HepG2 (cell line): ENCODE measurements around the gene ANKRD39. TPM values are rescaled to one million over a fixed set of nuclear protein-coding genes. Genes with fewer than 3 reads are reported as not detected.

Experiments used
- ARID5B ChIP-seq: IDR thresholded peaks from 2 replicates; pipeline ENCODE4 v1.4.0; 2020; ENCODE audit warnings: mild to moderate bottlenecking, missing genetic modification reagents
- CSRNP2 ChIP-seq: sonication (generic); formaldehyde crosslinking; conservative IDR thresholded peaks from 2 replicates; pipeline ENCODE4 v1.8.0; 2022; ENCODE audit warnings: low read depth, missing genetic modification reagents
- DRAP1 ChIP-seq: IDR thresholded peaks from 2 replicates; pipeline ENCODE4 v1.6.1; 2016; ENCODE audit warnings: missing genetic modification reagents, missing compliant biosample characterization
- EED ChIP-seq: sonication (generic); formaldehyde crosslinking; IDR thresholded peaks from 2 replicates; pipeline ENCODE4 v1.5.0; 2020; ENCODE audit warnings: mild to moderate bottlenecking, missing genetic modification reagents
- GPN1 ChIP-seq: sonication (generic); formaldehyde crosslinking; IDR thresholded peaks from 2 replicates; pipeline ENCODE4 v1.5.1; 2020; ENCODE audit warnings: missing genetic modification reagents, borderline replicate concordance
- HOXA7 ChIP-seq: sonication (generic); formaldehyde crosslinking; IDR thresholded peaks from 2 replicates; pipeline ENCODE4 v1.8.1; 2022; ENCODE audit warnings: mild to moderate bottlenecking, missing genetic modification reagents, moderate library complexity
- MBNL3 ChIP-seq: fragments of 250-450 bp; sonication (Bioruptor Pico); conservative IDR thresholded peaks from 2 replicates; pipeline ENCODE4 v1.8.0; 2022; ENCODE audit warnings: mild to moderate bottlenecking, inconsistent platforms
- MLLT10 ChIP-seq: sonication (generic); formaldehyde crosslinking; IDR thresholded peaks from 2 replicates; pipeline ENCODE4 v1.4.0; 2020; ENCODE audit warnings: missing genetic modification reagents
- SAFB2 ChIP-seq: sonication (generic); formaldehyde crosslinking; IDR thresholded peaks from 2 replicates; pipeline ENCODE4 v1.5.1; 2020; ENCODE audit warnings: missing genetic modification reagents, low read depth, mild to moderate bottlenecking, borderline replicate concordance
- SP2 ChIP-seq: sonication (generic); formaldehyde crosslinking; IDR thresholded peaks from 2 replicates; pipeline ENCODE4 v1.5.1; 2020; ENCODE audit warnings: mild to moderate bottlenecking, missing genetic modification reagents
- THYN1 ChIP-seq: sonication (generic); formaldehyde crosslinking; IDR thresholded peaks from 2 replicates; pipeline ENCODE4 v1.8.1; 2023; ENCODE audit warnings: low read depth, mild to moderate bottlenecking, moderate library complexity, missing genetic modification reagents, borderline replicate concordance
- ZNF660 ChIP-seq: sonication (generic); formaldehyde crosslinking; IDR thresholded peaks from 2 replicates; pipeline ENCODE4 v1.5.1; 2020; ENCODE audit warnings: mild to moderate bottlenecking, low read depth, missing genetic modification reagents, borderline replicate concordance
- ZNF792 ChIP-seq: IDR thresholded peaks from 2 replicates; pipeline ENCODE4 v1.6.1; 2016
- ZNF816 ChIP-seq: sonication (generic); formaldehyde crosslinking; IDR thresholded peaks from 2 replicates; pipeline ENCODE4 v1.8.0; 2022; ENCODE audit warnings: missing genetic modification reagents, mild to moderate bottlenecking, borderline replicate concordance
- ZUFSP ChIP-seq: sonication (generic); formaldehyde crosslinking; IDR thresholded peaks from 2 replicates; pipeline ENCODE4 v1.9.0; 2021; ENCODE audit warnings: missing genetic modification reagents, mild to moderate bottlenecking, borderline replicate concordance
- polyA plus RNA-seq, 8 experiments: library from polyadenylated mRNA; depleted of rRNA in 3 of 8; stranded (reverse) in 7 of 8; unstranded in 1 of 8; fragments of >200 nt; fragmentation: Illumina TruSeq in 4 of 8; extraction: Trizol in 4 of 8; gene quantifications; 2 replicates each; pipeline versions ENCODE4 v1.2.1 to v1.2.3, GENCODE V29; 2011 to 2016; ENCODE audit warnings: low read depth in 4 of 8, missing spikeins in 1 of 8, mixed read lengths in 1 of 8; ENCODE audit not compliant: insufficient read depth in 1 of 8
- total RNA-seq, 5 experiments: library from RNA; depleted of rRNA; stranded (reverse); fragments of >200 nt; fragmentation: Illumina TruSeq; extraction: Trizol; gene quantifications; 2 replicates each; pipeline ENCODE4 v1.2.3, GENCODE V29; 2016; ENCODE audit warnings: low read depth in 1 of 5

Gene ANKRD39
- total and polyA plus RNA-seq, 2 of the 13 experiments (the other 11 are each of a cell fraction or from before 2014, with no cell fraction given), result 23.2 to 24.8 TPM

- TF ChIP-seq ZUFSP, result no peak
- TF ChIP-seq EED, result peak; percentile 89
- peak; percentile 89 for TF ChIP-seq GPN1 (CRISPR knock-in tag)
- no peak for TF ChIP-seq HOXA7
- TF ChIP-seq ZNF660 (CRISPR knock-in tag), result 0 out of 2 replicates have a peak, but pooled peaks have one; percentile 87
- peak; percentile 94; the same call in 1 of the 2 replicates for TF ChIP-seq THYN1 (CRISPR knock-in tag)
- no peak for TF ChIP-seq CSRNP2 (CRISPR knock-in tag)
- TF ChIP-seq ZNF816 (CRISPR knock-in tag), result peak; percentile 86; the same call in 1 of the 2 replicates
- peak; percentile 57; the same call in 1 of the 2 replicates for TF ChIP-seq ZNF792 (CRISPR knock-in tag)
- no peak; the same call in 1 of the 2 replicates for TF ChIP-seq SAFB2 (CRISPR knock-in tag)
- peak; percentile 82 for TF ChIP-seq DRAP1 (CRISPR knock-in tag)
- no peak for TF ChIP-seq MBNL3 (CRISPR knock-in tag)
- TF ChIP-seq ARID5B (CRISPR knock-in tag), result peak; percentile 54; the same call in 1 of the 2 replicates
- TF ChIP-seq SP2 (CRISPR knock-in tag), result peak; percentile 100
- no peak for TF ChIP-seq MLLT10 (CRISPR knock-in tag)
Observed at GRCh38 chr2:96857667-96858372, at the start of gene ANKRD39 (continued).
